Renal cortical epithelial cell (primary cell): ENCODE data around the gene PIKFYVE. TPM values are rescaled to one million over a fixed set of nuclear protein-coding genes. Genes with fewer than 3 reads are reported as not detected.
A peak's percentile ranks its signal among the peaks of the same experiment; 100 is the strongest.

Experiments
- DNase-seq: peaks from one replicate; pipeline ENCODE4 v3.0.0-alpha.2; 2011; ENCODE audit warnings: low read depth
- total RNA-seq: library from RNA; depleted of rRNA; stranded (reverse); fragments of >200 nt; gene quantifications from 2 replicates; pipeline ENCODE4 v1.2.3, GENCODE V29; 2014

The PIKFYVE gene
- total RNA-seq, 1 donor from 2014 or later = 40.8 TPM

DNA sequence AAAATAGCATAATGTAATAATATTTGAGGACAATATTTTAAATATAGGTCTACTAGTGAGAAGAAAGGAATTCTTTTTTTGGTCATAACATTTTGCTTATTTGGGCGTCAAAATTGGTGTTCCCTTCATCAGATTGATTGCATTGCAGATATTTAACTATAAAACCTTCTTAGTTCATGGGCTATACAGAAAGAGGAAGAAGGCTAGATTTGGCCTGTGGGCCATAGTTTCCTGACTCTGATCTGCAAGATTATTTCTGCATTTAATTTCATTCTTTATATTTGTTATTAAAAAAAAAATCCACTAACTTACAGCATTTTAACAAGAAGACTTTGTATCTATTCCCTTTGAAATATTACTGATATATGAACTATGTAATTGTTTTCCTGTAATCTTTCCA, 31.9 kb downstream of the PIKFYVE start:
- no peak for DNase-seq

DNA sequence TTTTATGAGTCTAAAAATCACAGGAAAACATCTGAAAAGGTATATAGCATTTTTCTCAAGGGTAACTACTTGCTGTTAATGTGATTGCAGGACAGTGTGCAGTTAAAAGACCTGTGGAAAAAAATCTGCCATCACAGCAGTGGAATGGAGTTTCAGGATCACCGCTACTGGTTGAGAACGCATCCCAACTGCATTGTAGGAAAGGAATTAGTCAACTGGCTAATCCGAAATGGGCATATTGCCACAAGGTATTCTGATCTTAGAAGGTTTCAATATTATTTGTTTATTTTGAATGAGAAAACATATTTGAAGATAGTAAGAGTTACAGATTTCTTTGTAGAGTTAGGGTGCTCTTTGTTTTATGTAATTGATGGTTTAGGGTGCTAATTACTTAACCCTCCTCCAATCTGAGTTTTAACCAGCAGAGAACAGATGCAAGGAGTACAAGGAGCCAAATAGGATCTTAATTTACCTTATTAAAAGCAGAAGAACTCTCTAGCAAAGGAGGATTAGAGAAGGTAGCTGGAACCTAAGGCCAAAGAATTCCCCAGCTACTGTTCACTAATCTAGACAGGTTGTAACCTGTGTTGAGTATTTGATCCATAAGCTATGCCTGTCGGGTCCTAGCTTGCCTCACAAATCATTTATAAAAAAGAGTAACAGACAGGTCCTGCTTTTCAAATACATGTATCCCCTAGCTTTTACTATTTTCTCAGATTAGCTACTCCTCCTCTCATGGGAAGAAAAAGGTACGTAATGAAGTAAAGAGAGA, 35.0 kb downstream of the PIKFYVE start:
- no peak for DNase-seq

DNA sequence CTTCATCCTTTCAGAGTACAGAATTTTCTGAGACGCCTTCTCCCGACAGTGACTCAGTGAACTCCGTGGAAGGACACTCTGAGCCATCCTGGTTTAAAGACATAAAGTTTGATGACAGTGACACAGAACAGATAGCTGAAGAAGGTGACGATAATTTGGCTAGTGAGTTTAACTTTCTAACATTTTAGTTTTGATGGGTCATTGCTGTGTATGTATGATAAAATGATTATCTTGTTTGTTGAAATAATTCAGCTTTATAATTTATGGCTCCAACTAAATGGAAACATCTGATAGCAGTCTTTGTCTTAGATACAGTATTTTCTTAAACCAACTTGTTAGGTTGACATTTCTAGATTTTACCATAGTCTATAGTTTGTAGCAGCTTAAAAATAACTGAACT, 38.1 kb downstream of the PIKFYVE start:
- DNase-seq = no peak

DNA sequence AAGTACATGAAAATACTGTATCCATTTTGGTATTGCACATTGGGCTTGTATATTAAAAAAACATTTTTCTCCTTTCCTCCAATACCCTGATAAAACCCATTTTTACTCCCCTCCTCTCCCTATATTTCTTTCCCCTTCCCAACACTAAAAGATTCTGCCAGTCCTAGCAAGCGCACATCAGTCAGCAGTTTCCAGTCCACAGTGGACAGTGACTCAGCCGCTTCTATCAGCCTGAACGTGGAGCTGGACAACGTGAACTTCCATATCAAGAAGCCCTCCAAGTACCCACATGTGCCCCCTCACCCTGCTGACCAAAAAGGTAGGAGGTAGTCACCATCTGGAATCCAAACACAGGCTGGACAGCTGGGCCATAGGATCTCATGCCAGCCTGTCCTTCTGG, 38.6 kb downstream of the PIKFYVE start:
- no peak for DNase-seq

DNA sequence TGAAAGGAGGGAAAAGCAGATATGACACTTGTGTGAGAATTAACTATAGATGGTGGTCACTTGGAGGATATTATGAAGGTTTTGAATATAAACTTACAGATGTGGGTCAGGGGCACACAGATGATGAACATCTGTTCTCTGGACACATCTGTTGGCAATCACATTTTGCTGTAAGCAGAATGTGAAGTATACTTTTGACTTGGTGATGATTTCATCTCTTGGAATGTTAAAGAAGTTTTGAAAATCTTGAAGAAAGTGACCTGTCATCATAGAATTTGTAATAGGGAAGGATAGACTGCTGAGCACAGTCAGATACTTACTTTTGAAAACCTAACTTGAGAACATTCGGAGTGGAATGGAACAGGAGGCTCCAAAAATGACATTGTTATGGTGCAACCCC, 40.2 kb downstream of the PIKFYVE start:
- DNase-seq = no peak

DNA sequence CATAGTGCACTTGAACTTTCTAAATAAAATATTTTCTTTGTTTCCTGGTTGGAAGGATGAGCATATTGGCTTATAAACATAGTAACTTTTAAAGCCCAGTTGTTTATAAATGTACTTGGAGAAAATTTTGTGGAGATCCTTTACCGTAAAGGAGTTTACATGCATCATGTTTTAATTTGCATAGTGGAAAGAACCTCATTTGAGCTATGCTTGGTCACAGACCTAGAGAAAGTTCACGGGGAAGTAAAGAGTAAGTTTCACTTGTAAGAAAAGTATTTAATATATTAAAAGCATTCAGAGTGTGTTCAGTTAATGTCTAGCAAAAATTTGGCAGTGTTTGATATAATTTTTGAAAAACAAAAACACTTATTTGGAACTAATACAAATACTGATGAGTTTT, 45.3 kb downstream of the PIKFYVE start:
- DNase-seq = no peak

DNA sequence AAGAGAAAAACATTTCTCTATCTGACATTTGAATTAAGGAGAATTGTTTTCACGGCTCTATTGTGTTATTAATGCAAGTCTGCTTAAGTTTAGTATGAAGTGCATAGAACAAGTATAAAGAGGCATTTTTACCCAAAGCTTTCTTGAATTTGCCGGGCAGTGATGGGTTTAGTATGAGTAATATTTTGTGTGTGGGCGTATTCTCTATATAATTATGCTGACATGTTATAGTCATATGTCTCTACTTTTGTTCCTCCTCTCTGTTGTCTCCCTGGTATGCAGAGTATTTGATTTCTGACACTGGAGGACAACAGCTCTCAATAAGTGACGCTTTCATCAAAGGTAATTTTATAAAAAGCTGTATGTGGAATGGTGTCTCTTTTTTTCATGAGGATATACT, 45.9 kb downstream of the PIKFYVE start:
- DNase-seq = no peak

DNA sequence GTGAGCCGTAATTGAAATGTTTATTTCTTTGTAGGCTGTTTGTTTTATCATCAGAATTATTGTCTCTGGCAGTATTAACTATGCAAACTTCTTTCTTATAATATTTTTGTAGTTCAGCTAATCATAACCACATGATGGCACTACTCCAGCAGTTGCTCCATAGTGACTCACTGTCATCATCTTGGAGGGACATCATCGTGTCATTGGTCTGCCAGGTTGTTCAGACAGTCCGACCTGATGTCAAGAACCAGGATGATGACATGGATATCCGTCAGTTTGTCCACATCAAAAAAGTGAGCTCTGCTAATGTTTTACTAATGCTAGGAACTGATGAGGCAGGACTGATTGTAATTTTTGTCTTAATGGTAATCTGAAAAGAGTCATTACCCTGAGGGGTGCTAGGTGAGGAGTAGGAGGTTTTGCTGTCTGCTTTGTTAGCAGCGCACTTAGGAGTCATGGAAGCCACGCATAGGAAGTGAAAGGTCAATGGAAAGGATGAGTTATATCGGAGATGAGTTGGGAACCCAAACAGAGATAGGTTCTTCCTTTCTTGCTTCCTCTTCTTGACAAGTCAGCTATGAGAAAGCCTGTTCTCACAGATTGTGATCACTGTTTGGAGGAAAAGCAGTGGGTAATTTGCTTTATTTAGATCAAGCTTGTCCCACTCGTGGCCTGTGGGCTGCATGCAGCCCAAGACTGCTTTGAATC, 49.2 kb downstream of the PIKFYVE start:
- peak; percentile 5 for DNase-seq

DNA sequence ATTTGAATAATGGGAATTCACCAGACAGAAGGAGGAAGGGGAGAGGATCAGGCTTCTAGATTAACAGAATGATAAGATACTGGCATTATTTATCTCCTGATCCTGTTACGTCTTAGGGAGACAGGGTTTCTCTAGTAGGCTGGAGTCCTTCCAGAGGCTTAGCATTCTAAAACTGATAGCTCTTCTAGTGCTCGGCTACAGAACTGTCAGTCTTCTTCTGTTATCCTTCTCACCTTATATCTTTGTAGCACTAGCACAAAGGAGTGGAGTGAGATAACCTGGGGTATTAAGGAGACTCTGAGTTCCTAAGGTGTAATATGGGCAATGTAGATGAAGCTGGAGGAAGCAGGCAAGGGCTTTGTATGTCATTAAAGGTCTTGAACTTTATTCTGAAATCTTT, 52.1 kb downstream of the PIKFYVE start:
- no peak for DNase-seq

DNA sequence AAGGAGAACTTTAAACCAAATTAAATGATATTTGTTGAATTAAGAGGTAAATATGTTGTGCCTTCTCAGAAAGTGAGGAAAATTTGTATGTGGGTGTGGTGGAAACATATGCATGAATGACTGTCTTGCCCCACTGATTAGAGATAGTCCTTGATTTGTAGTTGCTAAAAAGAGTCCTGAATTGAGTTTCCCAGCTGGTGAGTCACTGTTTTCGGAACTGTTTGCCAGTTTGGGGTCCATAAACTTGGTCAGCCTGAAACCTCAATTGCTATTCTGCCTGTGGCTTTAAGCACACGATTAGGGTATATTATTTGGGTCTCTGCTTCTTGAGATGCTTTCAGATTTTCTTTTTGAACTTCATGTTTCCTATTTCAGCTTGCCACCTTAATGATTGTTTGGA, 53.3 kb downstream of the PIKFYVE start:
- peak; percentile 41 for DNase-seq

DNA sequence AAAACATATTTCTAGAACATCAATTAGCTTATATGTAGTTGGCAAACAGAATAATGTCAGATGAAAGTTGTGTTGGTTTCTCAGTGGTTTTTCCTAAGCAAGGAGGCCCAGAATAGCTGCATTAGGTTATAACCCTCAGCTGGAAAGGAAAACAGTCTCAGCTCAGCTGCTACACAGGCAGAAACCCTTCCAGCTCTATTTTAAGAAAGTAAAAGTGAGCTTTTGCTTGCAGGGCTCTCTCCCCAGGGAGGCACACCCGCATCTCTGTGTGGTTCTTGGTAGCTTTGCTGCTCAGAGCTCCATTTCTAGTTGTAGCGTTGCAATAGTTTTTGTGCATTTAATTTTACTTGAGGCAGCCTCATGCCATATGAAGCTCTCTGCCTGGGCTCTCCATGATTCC, 54.6 kb downstream of the PIKFYVE start:
- DNase-seq = no peak

DNA sequence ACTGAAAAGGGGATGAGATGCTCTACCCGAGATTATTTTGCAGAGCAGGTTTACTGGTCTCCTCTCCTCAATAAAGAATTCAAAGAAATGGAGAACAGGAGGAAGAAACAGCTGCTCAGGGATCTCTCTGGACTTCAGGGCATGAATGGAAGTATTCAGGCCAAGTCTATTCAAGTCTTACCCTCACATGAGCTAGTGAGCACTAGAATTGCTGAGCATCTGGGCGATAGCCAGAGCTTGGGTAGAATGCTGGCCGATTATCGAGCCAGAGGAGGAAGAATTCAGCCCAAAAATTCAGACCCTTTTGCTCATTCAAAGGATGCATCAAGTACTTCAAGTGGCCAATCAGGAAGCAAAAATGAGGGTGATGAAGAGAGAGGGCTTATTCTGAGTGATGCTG, 60.0 kb downstream of the PIKFYVE start:
- no peak for DNase-seq

DNA sequence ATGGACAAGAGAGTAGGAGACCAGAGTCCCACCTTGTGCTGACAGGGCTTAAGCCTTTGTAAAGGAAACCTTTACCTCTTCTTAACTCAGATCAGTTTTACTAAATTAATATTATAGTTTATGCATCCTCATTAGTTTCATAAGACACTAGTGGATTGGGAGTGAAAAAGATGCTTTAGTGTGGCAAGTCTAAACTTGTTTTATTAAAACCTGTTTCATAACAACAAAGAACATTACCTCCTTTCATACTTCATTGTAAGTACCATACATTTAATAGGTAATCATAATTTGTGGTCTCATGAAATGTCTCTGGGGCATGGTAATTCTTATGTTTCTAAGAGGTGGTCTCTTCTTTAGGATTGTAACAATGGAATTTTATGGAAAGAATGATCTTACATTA, 63.4 kb downstream of the PIKFYVE start:
- DNase-seq = no peak

DNA sequence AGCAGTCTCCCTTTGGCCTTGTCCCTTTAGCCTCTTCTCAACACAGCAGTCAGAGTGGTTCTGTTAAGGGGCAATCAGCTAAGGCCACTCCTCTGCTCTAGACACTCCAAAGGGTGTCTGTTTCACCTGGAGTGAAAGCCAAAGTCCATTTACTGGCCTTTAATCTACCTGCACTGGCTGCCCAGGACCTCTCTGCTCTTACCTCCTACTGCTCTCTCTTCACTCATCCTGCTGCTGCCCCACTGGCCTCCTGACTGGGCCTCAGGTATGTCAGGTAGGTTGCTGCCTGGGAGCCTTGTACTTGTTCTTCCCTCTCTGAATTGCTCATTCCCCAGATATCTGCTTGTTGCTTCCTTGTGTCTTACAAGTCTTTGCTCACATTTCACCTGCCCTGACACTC, 68.2 kb downstream of the PIKFYVE start:
- DNase-seq = no peak

DNA sequence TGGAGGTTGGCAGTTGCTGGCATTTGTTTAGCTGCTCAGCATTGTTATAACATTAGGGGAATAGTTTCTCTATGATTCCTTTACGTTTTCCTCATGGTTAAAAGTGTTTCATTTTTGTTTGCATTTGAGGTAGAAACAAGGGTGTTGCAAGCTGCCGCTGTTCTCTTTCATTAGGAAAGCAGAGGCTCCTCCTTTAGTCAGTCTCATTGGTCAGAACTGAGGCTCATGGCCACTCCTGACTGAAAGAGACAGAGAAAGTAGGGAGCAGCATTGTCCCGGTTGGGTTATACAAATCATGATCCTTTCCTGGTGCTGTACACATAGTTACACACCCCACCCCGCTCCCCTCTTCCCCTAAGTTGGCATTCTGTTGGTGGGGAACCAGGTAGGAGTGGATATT, 80.7 kb downstream of the PIKFYVE start:
- no peak for DNase-seq

DNA sequence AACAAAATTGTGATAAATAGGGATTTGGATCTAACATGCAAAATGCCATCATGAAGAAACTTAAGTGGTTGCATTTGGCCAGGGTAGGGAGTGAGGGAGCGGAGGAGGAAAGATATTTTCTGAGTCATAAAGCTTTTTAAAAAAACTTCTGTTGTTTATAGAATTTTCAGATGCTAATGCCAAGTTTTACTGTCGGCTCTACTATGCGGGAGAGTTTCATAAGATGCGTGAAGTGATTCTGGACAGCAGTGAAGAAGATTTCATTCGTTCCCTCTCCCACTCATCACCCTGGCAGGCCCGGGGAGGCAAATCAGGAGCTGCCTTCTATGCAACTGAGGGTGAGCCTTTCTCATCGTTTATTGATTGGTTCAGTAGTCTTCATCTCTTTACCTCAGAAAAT, 84.6 kb downstream of the PIKFYVE start:
- no peak for DNase-seq

DNA sequence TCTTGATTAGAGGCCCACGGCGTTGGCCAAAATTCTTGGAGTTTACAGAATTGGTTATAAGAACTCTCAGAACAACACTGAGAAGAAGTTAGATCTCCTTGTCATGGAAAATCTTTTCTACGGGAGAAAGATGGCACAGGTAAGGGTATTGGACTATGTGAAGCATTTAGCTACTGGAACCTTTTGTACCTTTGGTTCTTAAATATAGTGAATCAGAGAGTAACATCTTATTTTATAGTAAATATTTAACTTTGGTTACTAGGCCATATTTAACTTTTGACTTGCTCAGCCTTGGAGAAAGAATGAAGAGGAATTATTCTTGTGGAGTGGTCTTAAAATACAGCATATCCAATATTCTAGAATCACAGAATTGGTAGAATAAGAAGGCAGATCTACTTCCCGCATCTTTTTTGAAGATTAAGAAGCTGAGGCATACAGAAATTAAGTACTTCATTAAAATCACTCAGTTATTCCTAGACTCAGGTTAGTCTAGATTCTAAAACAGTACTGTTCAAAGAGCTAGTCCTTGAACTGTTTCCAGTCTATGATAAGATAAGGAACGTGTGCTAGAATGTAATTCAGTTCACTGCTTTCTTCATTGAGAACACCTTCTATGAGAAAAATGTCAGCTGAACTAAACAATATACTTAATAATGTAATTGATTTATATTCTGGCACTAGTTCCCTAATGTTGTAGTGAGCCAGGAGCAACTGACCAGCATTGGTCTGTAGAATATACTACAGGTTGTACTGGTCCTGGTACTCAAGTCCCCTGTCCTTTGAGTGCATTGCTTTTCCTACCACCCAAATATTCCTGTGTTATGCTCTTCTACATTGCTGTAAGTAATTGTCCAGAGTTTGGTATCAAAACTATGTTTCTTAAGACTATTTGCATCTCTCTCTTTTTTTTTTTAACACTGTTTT, 86.9 kb downstream of the PIKFYVE start:
- peak; percentile 33 for DNase-seq

DNA sequence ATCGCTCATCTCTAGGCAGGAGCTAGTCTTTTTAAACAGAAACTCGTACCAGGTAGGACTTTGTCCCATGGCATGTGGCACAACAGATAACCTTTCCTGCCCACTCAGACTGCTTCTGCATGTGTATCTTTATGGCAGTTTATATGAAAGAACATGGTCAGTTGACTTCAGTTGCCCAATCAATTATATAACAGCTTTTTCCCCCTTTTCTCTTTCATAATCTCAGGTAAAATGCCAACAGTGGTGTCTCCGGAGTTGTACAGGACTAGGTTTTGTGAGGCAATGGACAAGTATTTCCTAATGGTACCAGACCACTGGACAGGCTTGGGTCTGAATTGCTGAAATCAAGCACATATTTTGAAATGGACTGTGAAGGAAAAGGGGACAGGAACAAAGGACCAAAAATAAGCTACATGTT, 88.9 kb downstream of the PIKFYVE start:
- DNase-seq = peak; percentile 29

DNA sequence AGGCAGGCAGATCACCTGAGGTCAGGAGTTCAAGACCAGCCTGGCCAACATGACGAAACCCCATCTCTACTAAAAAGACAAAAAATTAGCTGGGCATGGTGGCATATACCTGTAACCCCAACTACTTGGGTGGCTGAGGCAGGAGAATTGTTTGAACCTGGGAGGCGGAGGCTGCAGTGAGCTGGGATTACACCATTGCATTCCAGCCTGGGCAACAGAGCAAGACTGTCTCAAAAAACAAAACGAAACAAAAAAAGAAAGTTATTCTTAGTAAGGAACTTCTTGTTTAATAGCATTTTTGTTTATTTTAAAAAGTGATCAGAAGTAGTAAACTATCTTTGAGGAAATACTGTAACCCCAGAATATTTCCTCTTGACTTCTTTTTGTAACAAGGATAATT, 90.4 kb downstream of the PIKFYVE start:
- peak; percentile 15 for DNase-seq

DNA sequence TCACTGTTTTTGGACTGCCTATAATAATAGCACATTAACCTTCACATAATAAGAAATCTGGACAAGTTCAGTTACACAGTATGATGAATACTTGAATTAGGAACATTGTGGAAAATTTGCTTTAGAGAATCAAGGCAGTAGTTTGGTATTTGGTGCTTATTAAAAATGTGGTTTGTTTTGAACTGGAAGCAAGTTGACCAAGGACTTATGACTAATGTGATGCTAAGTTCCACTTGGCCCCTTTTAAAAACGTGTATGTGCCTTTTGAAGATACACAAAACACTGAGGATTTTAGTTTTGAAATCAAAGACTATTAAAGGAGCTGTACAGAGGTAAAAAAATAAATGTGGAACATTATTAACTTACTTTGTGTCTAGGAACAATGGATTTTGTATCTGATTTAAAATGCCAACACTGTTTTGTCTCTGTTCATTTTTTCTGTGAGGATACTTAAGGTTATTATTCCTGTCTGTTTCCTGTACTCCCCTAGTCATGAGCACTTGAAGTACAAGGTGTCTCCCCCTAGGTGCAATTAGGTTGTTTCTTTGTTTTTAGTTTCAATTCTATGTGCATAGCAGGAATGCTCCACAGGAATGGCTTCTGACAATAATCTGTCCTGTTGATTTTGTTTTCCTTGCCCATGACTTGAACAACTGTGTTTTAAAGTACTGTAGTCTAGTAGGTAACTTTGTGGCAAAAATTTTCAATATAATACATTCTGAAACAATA, 91.0 kb downstream of the PIKFYVE start:
- DNase-seq = peak; percentile 54

DNA sequence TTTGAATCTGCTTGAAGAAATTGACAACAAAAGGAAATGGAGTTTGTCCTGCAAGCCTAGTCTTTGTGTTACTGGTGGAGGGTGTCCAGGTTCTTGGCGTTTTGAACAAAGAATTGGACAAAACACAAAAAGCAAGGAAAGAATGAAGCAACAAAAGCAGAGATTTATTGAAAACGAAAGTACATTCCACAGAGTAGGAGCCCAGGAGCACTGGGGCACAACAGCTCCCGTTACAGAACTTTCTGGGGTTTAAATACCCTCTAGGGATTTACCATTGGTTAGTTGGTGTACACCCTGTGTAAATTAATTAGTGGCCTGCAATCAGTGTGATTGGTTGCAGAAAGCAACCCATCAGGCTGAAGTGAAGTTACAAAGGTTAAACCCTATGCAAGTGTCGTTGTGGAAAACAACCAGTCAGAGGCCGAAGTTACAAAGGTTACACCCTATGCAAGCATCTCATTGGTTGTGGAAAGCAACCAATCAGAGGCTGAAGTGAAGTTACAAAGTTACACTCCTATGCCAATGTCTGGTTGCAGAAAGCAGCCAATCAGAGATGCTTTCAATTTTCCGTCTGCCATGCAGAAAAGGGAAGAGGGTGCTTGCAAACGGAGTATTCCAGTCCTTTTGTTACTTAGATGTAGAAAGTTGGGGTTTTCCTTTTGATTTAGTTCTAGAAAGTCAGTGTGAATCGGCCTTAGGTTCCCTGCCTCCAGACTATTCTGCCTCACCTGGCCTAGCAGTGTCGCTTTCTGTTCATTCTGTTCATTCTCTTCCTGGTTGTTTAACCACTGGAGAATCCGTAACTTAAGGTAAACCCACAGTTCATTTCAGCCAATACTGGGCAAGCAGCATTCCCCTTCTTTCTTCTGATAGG, 92.9 kb downstream of the PIKFYVE start:
- no peak for DNase-seq
